Panc1 (cell line): ENCODE results near the gene ZNF609.

Source experiments
- POLR2AphosphoS5 ChIP-seq: IDR thresholded peaks from 2 replicates; pipeline ENCODE4 v1.6.1; 2012; ENCODE audit warnings: mild to moderate bottlenecking, low read depth, low read length, moderate library complexity
- SIN3A ChIP-seq: IDR thresholded peaks from 2 replicates; pipeline ENCODE4 v1.6.1; 2012; ENCODE audit warnings: low read depth, mild to moderate bottlenecking, low read length, moderate library complexity, borderline replicate concordance; ENCODE audit not compliant: insufficient read depth
- TCF7L2 ChIP-seq: IDR thresholded peaks from 2 replicates; pipeline ENCODE4 v1.6.1; 2011; ENCODE audit warnings: mild to moderate bottlenecking, low read depth, low read length, inconsistent platforms
- TF ChIP-seq, protein P1 (sequence below): fragments of 450-650 bp; IDR thresholded peaks from 2 replicates; pipeline ENCODE4 v1.5.1; 2017; ENCODE audit warnings: mild to moderate bottlenecking
- TF ChIP-seq, protein P2 (sequence below), 2 experiments: IDR thresholded peaks; 2 replicates each; pipeline ENCODE4 v1.6.1; 2011 to 2012; ENCODE audit warnings: low read depth in 2 of 2, control low read depth in 1 of 2, low read length in 1 of 2, mild to moderate bottlenecking in 1 of 2, moderate library complexity in 1 of 2; ENCODE audit not compliant: insufficient read depth in 1 of 2

GRCh38 chr15:64521726-64522164, 61.4 kb downstream of the ZNF609 start:
- TF ChIP-seq, protein P1, sequence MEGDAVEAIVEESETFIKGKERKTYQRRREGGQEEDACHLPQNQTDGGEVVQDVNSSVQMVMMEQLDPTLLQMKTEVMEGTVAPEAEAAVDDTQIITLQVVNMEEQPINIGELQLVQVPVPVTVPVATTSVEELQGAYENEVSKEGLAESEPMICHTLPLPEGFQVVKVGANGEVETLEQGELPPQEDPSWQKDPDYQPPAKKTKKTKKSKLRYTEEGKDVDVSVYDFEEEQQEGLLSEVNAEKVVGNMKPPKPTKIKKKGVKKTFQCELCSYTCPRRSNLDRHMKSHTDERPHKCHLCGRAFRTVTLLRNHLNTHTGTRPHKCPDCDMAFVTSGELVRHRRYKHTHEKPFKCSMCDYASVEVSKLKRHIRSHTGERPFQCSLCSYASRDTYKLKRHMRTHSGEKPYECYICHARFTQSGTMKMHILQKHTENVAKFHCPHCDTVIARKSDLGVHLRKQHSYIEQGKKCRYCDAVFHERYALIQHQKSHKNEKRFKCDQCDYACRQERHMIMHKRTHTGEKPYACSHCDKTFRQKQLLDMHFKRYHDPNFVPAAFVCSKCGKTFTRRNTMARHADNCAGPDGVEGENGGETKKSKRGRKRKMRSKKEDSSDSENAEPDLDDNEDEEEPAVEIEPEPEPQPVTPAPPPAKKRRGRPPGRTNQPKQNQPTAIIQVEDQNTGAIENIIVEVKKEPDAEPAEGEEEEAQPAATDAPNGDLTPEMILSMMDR = no peak
- no peak for TF ChIP-seq POLR2AphosphoS5
- TF ChIP-seq, protein P2, sequence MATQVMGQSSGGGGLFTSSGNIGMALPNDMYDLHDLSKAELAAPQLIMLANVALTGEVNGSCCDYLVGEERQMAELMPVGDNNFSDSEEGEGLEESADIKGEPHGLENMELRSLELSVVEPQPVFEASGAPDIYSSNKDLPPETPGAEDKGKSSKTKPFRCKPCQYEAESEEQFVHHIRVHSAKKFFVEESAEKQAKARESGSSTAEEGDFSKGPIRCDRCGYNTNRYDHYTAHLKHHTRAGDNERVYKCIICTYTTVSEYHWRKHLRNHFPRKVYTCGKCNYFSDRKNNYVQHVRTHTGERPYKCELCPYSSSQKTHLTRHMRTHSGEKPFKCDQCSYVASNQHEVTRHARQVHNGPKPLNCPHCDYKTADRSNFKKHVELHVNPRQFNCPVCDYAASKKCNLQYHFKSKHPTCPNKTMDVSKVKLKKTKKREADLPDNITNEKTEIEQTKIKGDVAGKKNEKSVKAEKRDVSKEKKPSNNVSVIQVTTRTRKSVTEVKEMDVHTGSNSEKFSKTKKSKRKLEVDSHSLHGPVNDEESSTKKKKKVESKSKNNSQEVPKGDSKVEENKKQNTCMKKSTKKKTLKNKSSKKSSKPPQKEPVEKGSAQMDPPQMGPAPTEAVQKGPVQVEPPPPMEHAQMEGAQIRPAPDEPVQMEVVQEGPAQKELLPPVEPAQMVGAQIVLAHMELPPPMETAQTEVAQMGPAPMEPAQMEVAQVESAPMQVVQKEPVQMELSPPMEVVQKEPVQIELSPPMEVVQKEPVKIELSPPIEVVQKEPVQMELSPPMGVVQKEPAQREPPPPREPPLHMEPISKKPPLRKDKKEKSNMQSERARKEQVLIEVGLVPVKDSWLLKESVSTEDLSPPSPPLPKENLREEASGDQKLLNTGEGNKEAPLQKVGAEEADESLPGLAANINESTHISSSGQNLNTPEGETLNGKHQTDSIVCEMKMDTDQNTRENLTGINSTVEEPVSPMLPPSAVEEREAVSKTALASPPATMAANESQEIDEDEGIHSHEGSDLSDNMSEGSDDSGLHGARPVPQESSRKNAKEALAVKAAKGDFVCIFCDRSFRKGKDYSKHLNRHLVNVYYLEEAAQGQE (IDR thresholded peaks at IDR 0.05; ENCODE audit: insufficient read depth in 1 of 2, low read depth in 2 of 2, low read length in 1 of 2) = no peak
- peak; percentile 69; the same call in 1 of the 2 replicates for TF ChIP-seq TCF7L2
- no peak for TF ChIP-seq SIN3A
